ENCODE data around the gene TICAM1.
"Not testable (repeated sequence)": the region's sequence is repeated elsewhere in the genome, so short reads cannot be mapped to it uniquely, and the experiment has no call there.

Gene TICAM1

GRCh38 chr19:4807188-4807587, 24.3 kb downstream of the TICAM1 start:
- DNase-seq, result peak in 4 of 10 donors; percentile 26 to 91 (median 35)
- intact Hi-C loops (cut with DNase I), result no loop called here

- no peak for DNase-seq
- intact Hi-C loops (cut with DNase I), result no loop called here
These were observed 25.1 kb downstream of the TICAM1 start for GRCh38 chr19:4806384-4806783.

- DNase-seq; intact Hi-C loops (cut with DNase I): not testable (repeated sequence)
These were observed 26.4 kb downstream of the TICAM1 start for GRCh38 chr19:4805140-4805539.

GRCh38 chr19:4803736-4804695, 27.5 kb downstream of the TICAM1 start:
- DNase-seq, result peak in 8 of 10 donors; percentile 48 to 92 (median 60)
- intact Hi-C loops (cut with DNase I), result no loop called here

GRCh38 chr19:4802711-4803110, 28.8 kb downstream of the TICAM1 start:
- intact Hi-C loops (cut with DNase I), result no loop called here
- DNase-seq, result no peak

- intact Hi-C loops (cut with DNase I), result no loop called here
- DNase-seq, result no peak
These were observed 30.4 kb downstream of the TICAM1 start for GRCh38 chr19:4801085-4801619.

- DNase-seq, result no peak
- intact Hi-C loops (cut with DNase I), result no loop called here
These were observed 30.9 kb downstream of the TICAM1 start for GRCh38 chr19:4800591-4801081.

GRCh38 chr19:4795400-4795799, 36.1 kb downstream of the TICAM1 start:
- no peak for DNase-seq
- intact Hi-C loops (cut with DNase I), result no loop called here

- no peak for DNase-seq
- intact Hi-C loops (cut with DNase I), result no loop called here
These were observed 36.5 kb downstream of the TICAM1 start for GRCh38 chr19:4794971-4795370.

- intact Hi-C loops (cut with DNase I), result not testable (repeated sequence)
These were observed 38.2 kb downstream of the TICAM1 start for GRCh38 chr19:4793278-4793677.

GRCh38 chr19:4792866-4793195, 38.7 kb downstream of the TICAM1 start:
- DNase-seq; intact Hi-C loops (cut with DNase I): not testable (repeated sequence)

More at GRCh38 chr19:4793278-4793677, 38.2 kb downstream of the TICAM1 start:
- not testable (repeated sequence) for DNase-seq

GRCh38 chr19:4792019-4792865, 39.3 kb downstream of the TICAM1 start:
- DNase-seq, result peak in 1 of 10 donors; percentile 88
- intact Hi-C loops (cut with DNase I), result not testable (repeated sequence)

GRCh38 chr19:4791183-4792018, 40.1 kb downstream of the TICAM1 start, which contains the start of gene FEM1A:
Gene FEM1A (plus strand): TSS chr19:4791734. CDS start chr19:4791855, 121 bp downstream.
- DNase-seq, result peak; percentile 99 to 100 (median 100)
- intact Hi-C loops (cut with DNase I), result loop anchor here (1.0 to 2.0 kb wide), 2 partner anchors 59 to 67 kb away; no protein-coding TSS in a partner anchor

GRCh38 chr19:4786412-4787016, 45.0 kb downstream of the TICAM1 start:
- intact Hi-C loops (cut with DNase I); DNase-seq: not testable (repeated sequence)

- no peak for DNase-seq
- intact Hi-C loops (cut with DNase I), result no loop called here
These were observed 49.7 kb downstream of the TICAM1 start for GRCh38 chr19:4781801-4782200.

- intact Hi-C loops (cut with DNase I), result no loop called here
- DNase-seq, result no peak
These were observed 50.7 kb downstream of the TICAM1 start for GRCh38 chr19:4780860-4781259.

GRCh38 chr19:4778124-4778523, 53.4 kb downstream of the TICAM1 start:
- intact Hi-C loops (cut with DNase I); DNase-seq: not testable (repeated sequence)

GRCh38 chr19:4776436-4777211, 54.9 kb downstream of the TICAM1 start:
- intact Hi-C loops (cut with DNase I), result no loop called here
- no peak for DNase-seq

Measured in posterior cingulate gyrus (tissue), 11 donors.